Brain pericyte (primary cell): Measurements from ENCODE around the gene DAPK1.
"Not testable (repeated sequence)": the region's sequence is repeated elsewhere in the genome, so short reads cannot be mapped to it uniquely, and the experiment has no call there.

Experiments used
- DNase-seq: peaks from one replicate; pipeline ENCODE4 v3.0.0-alpha.2; 2012; ENCODE audit warnings: low read depth, low spot score

Gene DAPK1

GRCh38 chr9:87542141-87542540, 44.5 kb downstream of the DAPK1 start:
- DNase-seq = no peak

- DNase-seq = no peak
Measured at GRCh38 chr9:87543251-87543650, 45.6 kb downstream of the DAPK1 start.

- DNase-seq = peak; percentile 10
Measured at GRCh38 chr9:87545858-87546257, 48.2 kb downstream of the DAPK1 start.

GRCh38 chr9:87546704-87547103, 49.0 kb downstream of the DAPK1 start:
- DNase-seq = no peak

GRCh38 chr9:87547671-87548081, 50.0 kb downstream of the DAPK1 start:
- no peak for DNase-seq

- no peak for DNase-seq
Measured at GRCh38 chr9:87548159-87548558, 50.5 kb downstream of the DAPK1 start.

GRCh38 chr9:87549088-87549487, 51.4 kb downstream of the DAPK1 start:
- DNase-seq = not testable (repeated sequence)

GRCh38 chr9:87549791-87550190, 52.1 kb downstream of the DAPK1 start:
- no peak for DNase-seq

GRCh38 chr9:87550253-87550954, 52.7 kb downstream of the DAPK1 start:
- DNase-seq = no peak

- DNase-seq = no peak
Measured at GRCh38 chr9:87551772-87552217, 54.1 kb downstream of the DAPK1 start.

- DNase-seq = no peak
Measured at GRCh38 chr9:87554171-87554910, 56.7 kb downstream of the DAPK1 start.

- DNase-seq = no peak
Measured at GRCh38 chr9:87554976-87555375, 57.3 kb downstream of the DAPK1 start.

GRCh38 chr9:87556039-87556438, 58.4 kb downstream of the DAPK1 start:
- no peak for DNase-seq

- DNase-seq = no peak
Measured at GRCh38 chr9:87556821-87557220, 59.2 kb downstream of the DAPK1 start.

- no peak for DNase-seq
Measured at GRCh38 chr9:87557996-87558395, 60.3 kb downstream of the DAPK1 start.

- no peak for DNase-seq
Measured at GRCh38 chr9:87558606-87559190, 61.0 kb downstream of the DAPK1 start.

- no peak for DNase-seq
Measured at GRCh38 chr9:87562062-87562461, 64.4 kb downstream of the DAPK1 start.

GRCh38 chr9:87562530-87563170, 65.0 kb downstream of the DAPK1 start:
- no peak for DNase-seq

- no peak for DNase-seq
Measured at GRCh38 chr9:87564111-87564510, 66.4 kb downstream of the DAPK1 start.

GRCh38 chr9:87564791-87565241, 67.1 kb downstream of the DAPK1 start:
- no peak for DNase-seq

- DNase-seq = no peak
Measured at GRCh38 chr9:87567001-87567400, 69.3 kb downstream of the DAPK1 start.

GRCh38 chr9:87567571-87567970, 69.9 kb downstream of the DAPK1 start:
- DNase-seq = no peak
